Breast epithelium (tissue), 3 donors: Measurements from ENCODE around the gene HELT.

Experiments
- CTCF ChIP-seq, 3 donors: fragments of 450-650 bp; IDR thresholded peaks; one replicate each; pipeline ENCODE4 v1.5.1; 2016 to 2017; ENCODE audit warnings: antibody characterized with exemption in 3 of 3, mild to moderate bottlenecking in 3 of 3, moderate library complexity in 3 of 3
- POLR2A ChIP-seq: fragments of 450-650 bp; IDR thresholded peaks from one replicate; pipeline ENCODE4 v1.6.1; 2016; ENCODE audit warnings: antibody characterized with exemption, mild to moderate bottlenecking, moderate library complexity
- POLR2AphosphoS5 ChIP-seq, 3 donors: sonication (generic); formaldehyde crosslinking; IDR thresholded peaks; one replicate each; pipeline ENCODE4 v1.6.1; 2017; ENCODE audit warnings: antibody characterized with exemption in 3 of 3

- TF ChIP-seq CTCF (IDR thresholded peaks at IDR 0.05) (no peak), POLR2AphosphoS5 (IDR thresholded peaks at IDR 0.05) (no peak), POLR2A (no peak)
Measured at GRCh38 chr4:185018834-185019455, 655 bp downstream of the HELT start.
